ENCODE data around the gene FXYD6.

The FXYD6 gene

DNA sequence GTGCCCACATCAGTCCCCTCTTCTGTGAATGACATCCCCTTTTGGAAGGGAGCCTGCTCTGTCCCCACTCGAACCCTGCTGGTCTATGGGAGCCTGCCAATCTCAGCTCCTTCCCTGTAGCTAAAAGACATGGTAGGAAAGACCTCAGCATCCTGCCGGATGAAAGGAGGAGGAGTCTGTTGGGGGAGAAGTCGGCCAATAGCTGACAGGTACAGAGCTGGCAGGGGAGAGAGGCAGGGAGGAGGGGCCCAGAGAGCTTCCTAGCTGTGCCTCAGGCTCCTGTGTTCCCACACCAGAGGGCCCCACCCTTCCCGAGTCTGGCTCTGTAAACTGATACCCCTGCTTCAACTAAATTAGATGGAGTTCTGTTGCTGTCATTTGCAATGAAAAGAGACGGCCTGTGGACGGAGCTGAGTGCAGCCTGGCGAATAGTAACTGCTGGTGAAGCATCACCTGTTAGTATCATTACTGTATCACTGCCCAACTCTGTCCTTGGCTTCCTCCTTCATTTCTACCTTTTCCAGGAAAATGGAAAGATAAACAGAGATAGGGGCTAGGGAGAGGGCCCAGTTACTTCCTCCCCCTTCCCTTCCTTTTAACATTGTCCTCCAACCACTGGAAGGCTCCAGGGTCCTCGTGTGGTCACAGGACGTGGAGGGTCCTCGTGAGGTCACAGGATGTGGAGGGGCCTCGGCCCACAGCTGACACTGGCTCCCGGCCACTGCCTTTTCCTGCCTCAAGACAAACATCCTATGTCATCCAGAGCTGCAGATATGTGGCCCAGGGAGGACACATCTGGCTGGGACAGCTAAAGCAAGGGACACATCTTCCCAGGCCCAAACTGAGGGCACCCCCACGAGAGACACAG lies 15.1 kb downstream of the FXYD6 start:
- TF ChIP-seq GATA2 (IDR thresholded peaks at IDR 0.05; ENCODE audit: low read depth, low read length), result no peak
- no peak for TF ChIP-seq GATA3 (IDR thresholded peaks at IDR 0.05; ENCODE audit: low read depth, low read length)

DNA sequence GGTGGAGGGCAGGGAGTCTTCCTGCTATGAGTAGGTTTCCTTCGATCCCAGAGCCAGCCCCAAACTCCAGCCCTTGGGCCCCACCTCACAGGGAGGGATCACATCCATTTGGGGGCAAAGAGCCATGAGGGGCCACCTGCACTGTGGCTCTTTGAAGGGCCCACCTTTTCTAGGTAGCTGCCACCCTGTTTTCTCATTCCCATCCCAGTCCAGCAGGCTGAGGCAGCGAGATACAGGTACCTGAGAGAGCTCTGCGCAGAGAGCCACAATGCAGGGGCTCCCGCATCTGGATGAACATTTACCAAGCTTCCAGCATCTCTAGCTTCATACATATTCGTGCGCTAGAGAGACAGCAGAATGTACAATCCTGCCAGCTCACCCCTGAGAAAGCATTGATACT lies 16.3 kb downstream of the FXYD6 start:
- no peak for TF ChIP-seq GATA3 (IDR thresholded peaks at IDR 0.05; ENCODE audit: low read depth, low read length)
- TF ChIP-seq GATA2 (IDR thresholded peaks at IDR 0.05; ENCODE audit: low read depth, low read length), result no peak

DNA sequence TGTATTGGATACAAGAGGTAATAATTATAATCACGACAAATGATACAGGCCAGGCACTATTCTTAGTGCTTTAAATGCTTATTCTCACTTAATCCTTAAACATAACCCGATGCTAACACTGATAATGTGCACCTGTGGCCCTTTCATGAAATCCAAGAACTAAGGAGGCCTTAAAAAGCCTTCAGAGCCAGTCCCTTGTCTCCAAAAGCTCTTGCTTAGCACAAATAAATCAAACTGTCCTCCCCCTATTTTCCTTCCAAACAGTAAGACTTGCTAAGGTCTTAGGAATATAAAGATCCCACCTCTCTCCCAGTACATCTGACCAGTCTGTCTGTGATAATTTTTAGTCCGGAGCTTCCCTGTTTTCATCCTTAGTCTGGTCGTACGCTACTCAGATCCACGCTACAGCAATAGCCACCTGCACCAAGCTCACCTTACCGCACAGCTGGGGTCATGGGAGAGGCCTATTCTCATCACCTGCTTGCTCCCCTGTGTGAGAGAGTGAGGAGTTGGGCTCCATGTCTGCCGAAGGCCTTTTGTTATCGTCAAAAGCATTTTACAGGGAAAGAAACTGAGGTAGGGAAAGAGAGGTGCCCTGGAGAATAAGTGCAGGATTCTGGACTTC lies 16.9 kb downstream of the FXYD6 start:
- no peak for TF ChIP-seq GATA3 (IDR thresholded peaks at IDR 0.05; ENCODE audit: low read depth, low read length)
- no peak for TF ChIP-seq GATA2 (IDR thresholded peaks at IDR 0.05; ENCODE audit: low read depth, low read length)

DNA sequence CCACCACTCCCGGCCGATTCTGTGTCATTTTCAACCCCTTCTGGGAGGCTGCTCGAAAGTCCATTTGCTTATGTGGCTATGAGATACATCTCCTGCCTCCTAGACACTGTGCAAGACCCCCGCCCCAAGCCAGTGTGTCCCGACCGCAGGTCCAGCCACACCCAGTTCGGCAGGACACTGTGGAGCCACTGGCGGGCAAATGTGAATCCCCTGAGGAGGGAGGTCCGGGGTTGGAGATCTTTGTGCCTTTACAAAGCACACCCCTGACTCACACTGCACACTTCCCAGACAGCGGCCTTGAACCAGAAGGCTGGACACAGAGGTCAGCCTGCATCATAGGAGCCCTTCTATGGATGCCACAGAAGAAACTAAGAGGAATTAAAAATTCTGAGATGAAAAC lies 17.4 kb downstream of the FXYD6 start:
- TF ChIP-seq GATA3 (IDR thresholded peaks at IDR 0.05; ENCODE audit: low read depth, low read length) (no peak), GATA2 (IDR thresholded peaks at IDR 0.05; ENCODE audit: low read depth, low read length) (no peak)

DNA sequence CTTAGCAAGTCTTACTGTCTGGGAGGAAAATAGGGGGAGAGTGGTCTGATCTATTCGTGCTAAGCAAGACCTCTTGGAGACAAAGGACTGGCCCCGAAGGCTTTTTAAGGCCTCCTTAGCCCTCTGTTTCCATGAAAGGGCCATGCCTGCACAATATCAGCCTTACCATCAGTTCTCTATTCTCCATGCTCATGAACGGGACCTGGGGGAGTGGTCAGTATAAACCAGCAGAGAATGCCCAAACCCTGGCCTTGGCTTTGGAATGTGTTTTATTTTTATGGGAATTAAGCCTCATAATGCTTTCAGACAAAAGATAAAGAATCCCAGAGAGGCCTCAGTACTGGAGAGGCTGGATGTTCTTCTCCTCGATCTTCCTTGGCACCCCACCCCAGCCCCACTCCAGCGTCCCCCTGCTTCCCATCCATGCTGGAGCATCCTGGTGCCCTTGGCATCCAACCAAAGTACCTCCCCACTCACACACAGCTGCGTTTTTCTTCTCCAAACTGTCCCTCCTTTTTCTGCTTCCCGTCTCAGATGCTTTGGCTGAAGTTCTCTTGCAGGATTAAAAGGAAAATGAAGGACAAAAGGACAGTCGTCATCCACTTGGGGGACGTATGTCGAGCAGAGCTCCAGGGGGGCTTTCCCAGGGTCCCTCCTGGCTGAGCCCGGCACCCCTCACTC lies 18.6 kb downstream of the FXYD6 start:
- TF ChIP-seq GATA2 (IDR thresholded peaks at IDR 0.05; ENCODE audit: low read depth, low read length) (no peak), GATA3 (IDR thresholded peaks at IDR 0.05; ENCODE audit: low read depth, low read length) (no peak)

DNA sequence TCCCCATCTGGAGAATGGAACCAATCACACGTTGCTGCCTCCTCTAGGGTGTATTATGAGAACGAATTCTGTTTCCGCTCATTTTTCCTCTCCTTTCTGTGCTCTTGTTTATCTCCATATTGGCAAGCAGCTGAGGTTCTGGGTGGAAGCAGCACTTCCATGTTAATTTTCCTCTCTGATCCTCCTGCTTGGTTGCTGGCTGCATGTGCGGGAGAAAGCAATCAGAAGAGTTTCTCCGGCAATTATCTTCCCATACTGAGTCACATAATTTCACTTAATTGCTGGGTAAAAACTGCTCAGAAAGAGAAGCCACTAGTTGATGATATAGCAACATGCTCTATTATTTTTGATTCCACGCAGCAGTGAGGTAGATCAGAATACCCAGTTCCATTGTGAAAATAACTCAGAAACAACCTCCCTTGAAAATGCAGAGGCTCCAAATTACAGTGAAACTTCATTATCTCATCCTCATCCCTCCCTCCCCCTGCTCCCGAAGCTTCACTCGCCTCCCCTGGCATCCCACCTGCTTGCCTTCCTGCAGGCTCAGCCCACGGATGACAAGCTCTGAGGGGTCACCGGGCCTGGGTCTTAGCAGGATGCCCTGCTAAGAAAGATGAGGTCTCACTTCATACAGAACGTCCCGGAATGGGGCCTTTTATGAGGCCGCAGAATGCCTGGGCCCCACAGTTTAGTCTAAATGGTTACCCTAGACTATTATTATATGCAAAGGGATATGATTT lies 20.4 kb downstream of the FXYD6 start:
- no peak for TF ChIP-seq GATA3 (IDR thresholded peaks at IDR 0.05; ENCODE audit: low read depth, low read length)
- no peak for TF ChIP-seq GATA2 (IDR thresholded peaks at IDR 0.05; ENCODE audit: low read depth, low read length)

DNA sequence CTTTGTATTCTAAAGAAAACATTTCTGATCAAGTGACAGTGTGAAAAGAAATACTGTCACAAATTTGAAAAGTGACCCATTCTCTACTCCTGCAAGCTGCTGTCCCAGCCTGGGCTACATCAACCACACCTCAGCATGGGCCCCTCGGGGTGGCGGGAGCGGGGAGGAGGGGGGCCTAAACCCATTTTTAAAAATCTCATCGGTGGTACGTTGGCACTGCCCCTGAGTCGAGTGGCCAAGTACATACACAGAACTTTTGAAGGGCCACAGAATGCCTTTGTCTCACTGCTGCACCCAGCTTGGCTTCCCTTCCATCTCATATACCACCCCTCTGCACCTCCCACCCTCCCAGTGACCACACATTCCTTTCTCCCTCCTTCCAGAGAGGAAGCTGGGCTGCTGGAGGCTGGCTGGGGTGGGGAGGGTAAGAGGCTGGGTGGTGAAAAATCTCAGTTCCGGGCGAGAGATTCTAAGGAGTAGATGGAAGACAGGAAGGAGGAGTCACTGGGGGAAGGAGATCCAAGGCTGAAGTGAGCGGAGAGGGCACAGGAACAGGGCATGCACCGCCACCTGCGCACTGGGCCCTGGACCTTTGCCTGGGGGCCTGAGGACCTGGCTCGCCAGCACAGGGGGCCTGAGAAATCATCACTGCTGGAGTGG lies 21.1 kb downstream of the FXYD6 start:
- TF ChIP-seq GATA3 (IDR thresholded peaks at IDR 0.05; ENCODE audit: low read depth, low read length) (no peak), GATA2 (IDR thresholded peaks at IDR 0.05; ENCODE audit: low read depth, low read length) (no peak)

DNA sequence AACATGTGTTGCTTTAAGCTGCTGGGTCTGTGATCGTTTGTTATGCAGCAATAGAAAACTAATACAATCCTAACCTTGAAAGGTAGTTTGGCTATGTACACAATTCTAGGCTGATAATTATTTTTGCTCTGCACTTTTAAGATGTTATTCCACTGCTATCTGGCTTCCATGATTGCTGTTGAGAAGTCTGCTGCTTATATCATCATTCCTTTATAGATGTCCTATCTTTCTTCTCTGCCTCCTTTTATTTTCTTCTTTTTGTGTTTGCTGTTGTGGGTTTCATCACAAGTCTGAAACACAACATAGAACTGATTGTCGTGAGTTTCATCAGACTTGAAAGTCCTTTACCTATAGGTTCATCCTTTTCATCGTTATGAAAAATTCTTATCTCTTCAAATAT lies 24.1 kb downstream of the FXYD6 start:
- TF ChIP-seq GATA3 (IDR thresholded peaks at IDR 0.05; ENCODE audit: low read depth, low read length) (no peak), GATA2 (IDR thresholded peaks at IDR 0.05; ENCODE audit: low read depth, low read length) (no peak)

DNA sequence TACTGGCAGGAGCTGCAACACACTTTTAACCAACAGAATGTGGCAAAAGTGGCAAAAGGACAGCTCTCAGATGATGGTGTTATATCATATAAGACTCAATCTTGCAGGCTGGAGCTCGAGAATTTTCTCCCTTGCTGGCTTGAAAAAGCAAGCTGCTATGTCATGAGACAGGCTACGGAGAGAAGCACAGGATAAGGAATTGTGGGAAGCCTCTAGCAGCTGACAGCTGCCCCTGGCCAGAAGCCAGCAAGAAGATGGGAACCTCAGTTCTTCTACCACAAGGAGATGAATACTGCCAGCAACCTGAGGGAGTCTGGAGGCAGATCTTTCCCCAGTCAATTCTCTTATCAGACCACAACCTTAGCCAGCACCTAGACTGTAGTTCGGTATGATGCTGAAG lies 24.6 kb downstream of the FXYD6 start:
- TF ChIP-seq GATA2 (IDR thresholded peaks at IDR 0.05; ENCODE audit: low read depth, low read length) (no peak), GATA3 (IDR thresholded peaks at IDR 0.05; ENCODE audit: low read depth, low read length) (no peak)

DNA sequence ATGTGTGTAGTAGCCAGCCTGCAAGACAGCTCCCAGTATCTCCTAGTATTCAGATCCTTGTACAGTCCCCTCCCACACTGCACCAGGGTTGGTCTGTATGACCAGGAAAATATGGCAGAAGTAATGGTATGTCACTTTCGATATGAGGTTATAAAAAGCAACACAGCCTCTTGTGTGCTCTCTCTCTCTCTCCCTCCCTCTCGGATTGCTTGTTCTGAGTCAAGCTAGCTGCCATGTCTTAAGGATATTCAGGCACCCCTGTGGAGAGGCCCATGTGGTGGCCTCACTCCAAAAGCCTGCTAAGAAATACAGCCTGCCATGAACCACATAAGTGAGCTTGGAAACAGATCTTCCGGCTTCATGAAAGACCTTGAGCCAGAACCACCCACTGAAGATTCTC lies 25.4 kb downstream of the FXYD6 start:
- TF ChIP-seq GATA2 (IDR thresholded peaks at IDR 0.05; ENCODE audit: low read depth, low read length) (no peak), GATA3 (IDR thresholded peaks at IDR 0.05; ENCODE audit: low read depth, low read length) (no peak)

DNA sequence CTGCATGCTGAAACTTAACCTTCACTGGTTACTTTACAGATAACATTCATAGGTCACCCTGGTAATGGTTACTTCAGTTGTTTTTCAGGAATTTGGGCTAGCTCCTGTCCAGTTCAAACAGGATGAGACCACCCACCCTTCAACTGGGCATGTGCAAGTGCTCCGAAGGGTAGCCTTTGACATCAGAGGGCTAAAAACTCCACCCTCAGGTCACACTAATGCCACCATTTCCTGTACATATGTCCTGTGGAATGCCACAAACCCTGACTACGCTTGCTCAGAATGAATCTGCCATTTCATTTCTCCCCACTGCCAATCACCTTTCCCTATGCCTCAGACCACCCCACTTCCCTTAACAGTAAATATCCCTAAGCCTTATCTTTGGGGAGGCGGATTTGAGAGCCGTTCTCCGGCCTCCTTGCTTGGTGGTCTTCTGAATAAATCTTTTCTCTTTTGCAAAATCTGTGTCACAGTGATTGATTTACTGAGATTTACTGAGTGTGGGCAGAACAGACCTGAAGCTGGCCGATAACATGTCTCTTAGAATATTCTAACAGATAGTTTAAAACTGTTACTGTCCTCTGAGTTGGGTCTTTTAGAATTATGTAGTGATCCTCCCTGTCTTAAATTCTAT lies 26.6 kb downstream of the FXYD6 start:
- no peak for TF ChIP-seq GATA3 (IDR thresholded peaks at IDR 0.05; ENCODE audit: low read depth, low read length)
- TF ChIP-seq GATA2 (IDR thresholded peaks at IDR 0.05; ENCODE audit: low read depth, low read length), result no peak

DNA sequence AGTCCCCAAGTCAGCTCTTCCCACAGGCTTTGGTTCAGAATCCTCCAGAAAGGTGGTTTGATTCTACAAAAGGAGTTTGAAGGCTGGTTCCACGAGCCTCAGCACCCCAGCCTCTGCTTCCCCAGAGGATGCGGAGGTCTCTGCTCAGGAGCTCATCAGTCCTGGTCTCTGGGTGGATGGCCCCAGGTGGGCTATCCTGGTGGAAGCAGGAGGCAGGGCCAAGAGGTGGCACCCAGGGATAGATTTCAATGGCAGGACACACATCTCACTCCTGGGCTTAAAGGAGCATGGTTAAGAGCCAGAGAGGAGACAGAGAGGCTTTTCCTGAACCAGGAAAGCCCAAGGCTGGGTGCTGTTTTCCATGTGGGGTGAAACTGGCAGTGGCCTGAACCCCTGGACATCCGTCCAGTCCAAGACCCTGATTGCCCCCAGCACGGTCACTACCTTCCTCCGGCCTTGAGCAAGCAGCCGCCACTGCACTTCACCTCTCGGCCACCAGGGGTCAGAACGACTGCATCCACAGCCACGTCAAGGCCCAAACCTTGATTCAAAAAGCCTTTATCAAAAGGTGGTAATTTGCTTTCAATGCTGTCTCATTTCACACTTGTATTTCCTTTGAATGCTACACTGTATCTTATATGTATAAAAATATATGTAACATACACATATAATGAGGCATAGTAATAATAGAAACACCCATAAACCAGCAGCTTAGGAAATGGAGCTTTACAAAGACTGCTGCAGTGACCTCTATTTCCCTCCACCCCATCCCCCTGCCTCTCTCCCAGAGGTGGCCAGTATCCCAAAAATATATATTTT lies 32.6 kb downstream of the FXYD6 start:
- TF ChIP-seq GATA3 (IDR thresholded peaks at IDR 0.05; ENCODE audit: low read depth, low read length) (no peak), GATA2 (IDR thresholded peaks at IDR 0.05; ENCODE audit: low read depth, low read length) (no peak)
